ENCODE data around the gene TRIP13. TPM values are rescaled to one million over a fixed set of nuclear protein-coding genes. Genes with fewer than 3 reads are reported as not detected.
A peak's percentile ranks its signal among the peaks of the same experiment; 100 is the strongest.

The TRIP13 gene
- total and polyA plus RNA-seq, 9 of the 15 experiments (the other 6 are each of a cell fraction or from before 2014, with no cell fraction given) = 24.1 to 116 (median 53.2) TPM

DNA sequence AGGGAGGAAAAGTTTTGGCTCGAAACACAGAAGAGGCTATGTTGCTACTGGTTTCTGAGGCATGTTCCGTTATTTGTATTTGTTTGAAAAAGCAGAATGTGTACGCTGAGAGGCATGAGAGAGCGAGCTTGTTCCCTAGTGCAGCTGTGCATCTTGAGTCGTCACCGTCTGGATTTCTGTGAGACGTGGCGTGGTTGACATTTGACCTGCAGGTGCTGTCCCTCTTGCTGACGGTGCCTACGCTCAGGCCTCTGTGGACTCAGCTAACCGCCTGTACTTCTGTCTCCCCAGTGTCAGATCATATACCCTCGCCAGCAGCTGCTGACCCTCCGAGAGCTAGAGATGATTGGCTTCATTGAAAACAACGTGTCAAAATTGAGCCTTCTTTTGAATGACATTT is 21.5 kb downstream of the TRIP13 start:
- Histone ChIP-seq H3K4me2 (ENCODE audit: insufficient read depth, low read length) (no peak overlapping the region), H3K36me3 (ENCODE audit: control insufficient read depth, insufficient read depth, low read length) (peaks cover 95% of the 10 kb centered on the region; the same call in 2 of the 3 replicates), H3K4me1 (replicated peaks in 1 of 2; ENCODE audit: control insufficient read depth in 2 of 2, insufficient read depth in 2 of 2, low read length in 2 of 2) (peaks cover 3 to 9% of the 10 kb centered on the region in 2 experiments; a peak in 3 of 5 replicates), H3K27ac (ENCODE audit: extremely low read depth, low read depth, low read length) (no peak overlapping the region), H3K9me1 (ENCODE audit: control insufficient read depth, insufficient read depth, low read length) (peaks cover 3% of the 10 kb centered on the region), H3K9me3 (replicated peaks; ENCODE audit: control insufficient read depth, insufficient read depth, low read depth, low read length) (no peaks in the 10 kb centered on the region), H2AFZ (ENCODE audit: low read depth, low read length) (no peak overlapping the region), H4K20me1 (replicated peaks; ENCODE audit: control insufficient read depth, insufficient read depth, low read length) (peaks cover 5% of the 10 kb centered on the region; the same call in 1 of the 2 replicates), H3K9ac (ENCODE audit: insufficient read depth in 1 of 2, low read depth in 2 of 2, low read length in 2 of 2) (peak overlapping the region in 1 of 2 experiments; percentile 66; a peak in 1 of 4 replicates), H3K4me3 (no peak overlapping the region), H3K27me3 (ENCODE audit: control insufficient read depth in 2 of 2, insufficient read depth in 2 of 2, low read length in 2 of 2) (no peaks in the 10 kb centered on the region), H3K79me2 (ENCODE audit: control insufficient read depth, insufficient read depth, low read length) (no peaks in the 10 kb centered on the region)
- FAIRE-seq (no peak), DNase-seq (ENCODE audit: extremely low read depth in 1 of 4, low spot score in 3 of 4) (no peak), ATAC-seq (no peak)
- intact Hi-C loops (cut with micrococcal nuclease) (no loop called here), in situ Hi-C loops (cut with MboI) (no loop called here)
- ChIA-PET CTCF (ENCODE audit: low intra/inter-chr PET ratio) (no interaction called here), POLR2A (no interaction called here)
- 93% methylated on average over 14 of the region's 14 CpGs for WGBS (ENCODE audit: insufficient coverage, low coverage, missing lambda C conversion rate)
- no TSS peak for BruUV-seq (replicated peaks)
- TF ChIP-seq, protein P1, sequence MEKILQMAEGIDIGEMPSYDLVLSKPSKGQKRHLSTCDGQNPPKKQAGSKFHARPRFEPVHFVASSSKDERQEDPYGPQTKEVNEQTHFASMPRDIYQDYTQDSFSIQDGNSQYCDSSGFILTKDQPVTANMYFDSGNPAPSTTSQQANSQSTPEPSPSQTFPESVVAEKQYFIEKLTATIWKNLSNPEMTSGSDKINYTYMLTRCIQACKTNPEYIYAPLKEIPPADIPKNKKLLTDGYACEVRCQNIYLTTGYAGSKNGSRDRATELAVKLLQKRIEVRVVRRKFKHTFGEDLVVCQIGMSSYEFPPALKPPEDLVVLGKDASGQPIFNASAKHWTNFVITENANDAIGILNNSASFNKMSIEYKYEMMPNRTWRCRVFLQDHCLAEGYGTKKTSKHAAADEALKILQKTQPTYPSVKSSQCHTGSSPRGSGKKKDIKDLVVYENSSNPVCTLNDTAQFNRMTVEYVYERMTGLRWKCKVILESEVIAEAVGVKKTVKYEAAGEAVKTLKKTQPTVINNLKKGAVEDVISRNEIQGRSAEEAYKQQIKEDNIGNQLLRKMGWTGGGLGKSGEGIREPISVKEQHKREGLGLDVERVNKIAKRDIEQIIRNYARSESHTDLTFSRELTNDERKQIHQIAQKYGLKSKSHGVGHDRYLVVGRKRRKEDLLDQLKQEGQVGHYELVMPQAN (IDR thresholded peaks at IDR 0.05; ENCODE audit: borderline replicate concordance) = no peak
- TF ChIP-seq, protein P2, sequence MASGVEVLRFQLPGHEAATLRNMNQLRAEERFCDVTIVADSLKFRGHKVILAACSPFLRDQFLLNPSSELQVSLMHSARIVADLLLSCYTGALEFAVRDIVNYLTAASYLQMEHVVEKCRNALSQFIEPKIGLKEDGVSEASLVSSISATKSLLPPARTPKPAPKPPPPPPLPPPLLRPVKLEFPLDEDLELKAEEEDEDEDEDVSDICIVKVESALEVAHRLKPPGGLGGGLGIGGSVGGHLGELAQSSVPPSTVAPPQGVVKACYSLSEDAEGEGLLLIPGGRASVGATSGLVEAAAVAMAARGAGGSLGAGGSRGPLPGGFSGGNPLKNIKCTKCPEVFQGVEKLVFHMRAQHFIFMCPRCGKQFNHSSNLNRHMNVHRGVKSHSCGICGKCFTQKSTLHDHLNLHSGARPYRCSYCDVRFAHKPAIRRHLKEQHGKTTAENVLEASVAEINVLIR (CRISPR knock-in tag; IDR thresholded peaks at IDR 0.05) = no peak
- TF ChIP-seq GATAD2A (IDR thresholded peaks at IDR 0.05) (no peak), ILK (tag; IDR thresholded peaks at IDR 0.05; ENCODE audit: borderline replicate concordance, low read depth) (no peak), CBX8 (IDR thresholded peaks at IDR 0.05; ENCODE audit: borderline replicate concordance, extremely low read depth, low read depth, low read length, poor library complexity, severe bottlenecking) (no peak), HEY1 (CRISPR knock-in tag; IDR thresholded peaks at IDR 0.05; ENCODE audit: borderline replicate concordance) (no peak), KDM5B (IDR thresholded peaks at IDR 0.05; ENCODE audit: insufficient replicate concordance, low read depth, low read length) (no peak), YBX1 (IDR thresholded peaks at IDR 0.05) (no peak), LCOR (CRISPR knock-in tag; IDR thresholded peaks at IDR 0.05) (no peak), ZSCAN32 (CRISPR knock-in tag; IDR thresholded peaks at IDR 0.05) (no peak), ZNF668 (CRISPR knock-in tag; IDR thresholded peaks at IDR 0.05) (no peak), PHB (CRISPR knock-in tag; IDR thresholded peaks at IDR 0.05) (no peak), PHF21A (IDR thresholded peaks at IDR 0.05; ENCODE audit: borderline replicate concordance, low read depth) (no peak), POLR3A (IDR thresholded peaks at IDR 0.05; ENCODE audit: borderline replicate concordance, extremely low read depth, insufficient read depth, insufficient read length) (no peak), TGIF2 (CRISPR knock-in tag; IDR thresholded peaks at IDR 0.05) (no peak)
- TF ChIP-seq, protein P3, sequence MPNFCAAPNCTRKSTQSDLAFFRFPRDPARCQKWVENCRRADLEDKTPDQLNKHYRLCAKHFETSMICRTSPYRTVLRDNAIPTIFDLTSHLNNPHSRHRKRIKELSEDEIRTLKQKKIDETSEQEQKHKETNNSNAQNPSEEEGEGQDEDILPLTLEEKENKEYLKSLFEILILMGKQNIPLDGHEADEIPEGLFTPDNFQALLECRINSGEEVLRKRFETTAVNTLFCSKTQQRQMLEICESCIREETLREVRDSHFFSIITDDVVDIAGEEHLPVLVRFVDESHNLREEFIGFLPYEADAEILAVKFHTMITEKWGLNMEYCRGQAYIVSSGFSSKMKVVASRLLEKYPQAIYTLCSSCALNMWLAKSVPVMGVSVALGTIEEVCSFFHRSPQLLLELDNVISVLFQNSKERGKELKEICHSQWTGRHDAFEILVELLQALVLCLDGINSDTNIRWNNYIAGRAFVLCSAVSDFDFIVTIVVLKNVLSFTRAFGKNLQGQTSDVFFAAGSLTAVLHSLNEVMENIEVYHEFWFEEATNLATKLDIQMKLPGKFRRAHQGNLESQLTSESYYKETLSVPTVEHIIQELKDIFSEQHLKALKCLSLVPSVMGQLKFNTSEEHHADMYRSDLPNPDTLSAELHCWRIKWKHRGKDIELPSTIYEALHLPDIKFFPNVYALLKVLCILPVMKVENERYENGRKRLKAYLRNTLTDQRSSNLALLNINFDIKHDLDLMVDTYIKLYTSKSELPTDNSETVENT (CRISPR knock-in tag; IDR thresholded peaks at IDR 0.05) = no peak
- TF ChIP-seq, protein P4, sequence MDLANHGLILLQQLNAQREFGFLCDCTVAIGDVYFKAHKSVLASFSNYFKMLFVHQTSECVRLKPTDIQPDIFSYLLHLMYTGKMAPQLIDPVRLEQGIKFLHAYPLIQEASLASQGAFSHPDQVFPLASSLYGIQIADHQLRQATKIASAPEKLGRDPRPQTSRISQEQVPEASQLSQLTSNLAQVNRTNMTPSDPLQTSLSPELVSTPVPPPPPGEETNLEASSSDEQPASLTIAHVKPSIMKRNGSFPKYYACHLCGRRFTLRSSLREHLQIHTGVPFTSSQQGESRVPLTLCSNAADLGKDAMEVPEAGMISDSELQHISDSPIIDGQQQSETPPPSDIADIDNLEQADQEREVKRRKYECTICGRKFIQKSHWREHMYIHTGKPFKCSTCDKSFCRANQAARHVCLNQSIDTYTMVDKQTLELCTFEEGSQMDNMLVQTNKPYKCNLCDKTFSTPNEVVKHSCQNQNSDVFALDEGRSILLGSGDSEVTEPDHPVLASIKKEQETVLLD (IDR thresholded peaks at IDR 0.05) = no peak

All from K562 (cell line).